GF-D8 (cell line): ENCODE results near the gene WDR72.
"Not testable (repeated sequence)": the region's sequence is repeated elsewhere in the genome, so short reads cannot be mapped to it uniquely, and the experiment has no call there.

Source experiments
- DNase-seq: peaks from one replicate; lab custom pipeline; 2025; lab: John Stamatoyannopoulos, UW

WDR72 gene

GRCh38 chr15:53709821-53710220 lies 49.6 kb downstream of the WDR72 start:
- no peak for DNase-seq

DNA sequence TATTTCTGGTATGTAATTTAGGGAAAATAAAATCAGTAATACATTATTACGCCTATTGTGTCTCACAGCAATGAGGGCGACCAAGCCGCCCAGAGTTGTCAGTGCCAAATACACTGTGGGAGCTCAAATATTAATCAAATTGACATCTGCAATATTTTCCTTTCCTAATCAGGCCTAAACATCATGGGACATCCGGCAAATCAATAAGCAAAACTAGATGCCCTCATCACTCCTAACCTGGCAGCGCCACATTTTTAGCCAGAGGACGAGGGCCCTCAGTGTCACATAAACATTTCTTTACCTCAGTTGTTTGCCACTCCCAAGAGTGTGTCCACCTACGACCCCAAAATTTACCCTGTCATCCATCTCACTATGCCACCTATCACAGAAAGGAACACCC lies 64.1 kb downstream of the WDR72 start:
- DNase-seq, result no peak

- no peak for DNase-seq
Measured at GRCh38 chr15:53694476-53694874, 65.0 kb downstream of the WDR72 start.

GRCh38 chr15:53693729-53694475 lies 65.6 kb downstream of the WDR72 start:
- DNase-seq, result no peak

DNA sequence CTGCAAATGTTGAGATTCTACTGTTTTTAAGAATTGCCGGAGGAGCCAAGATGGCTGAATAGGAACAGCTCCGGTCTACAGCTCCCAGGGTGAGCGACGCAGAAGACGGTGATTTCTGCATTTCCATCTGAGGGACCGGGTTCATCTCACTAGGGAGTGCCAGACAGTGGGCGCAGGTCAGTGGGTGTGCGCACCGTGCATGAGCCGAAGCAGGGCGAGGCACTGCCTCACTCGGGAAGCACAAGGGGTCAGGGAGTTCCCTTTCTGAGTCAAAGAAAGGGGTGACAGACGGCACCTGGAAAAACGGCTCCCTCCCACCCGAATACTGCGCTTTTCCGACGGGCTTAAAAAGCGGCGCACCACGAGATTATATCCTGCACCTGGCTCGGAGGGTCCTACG lies 75.3 kb downstream of the WDR72 start:
- not testable (repeated sequence) for DNase-seq

DNA sequence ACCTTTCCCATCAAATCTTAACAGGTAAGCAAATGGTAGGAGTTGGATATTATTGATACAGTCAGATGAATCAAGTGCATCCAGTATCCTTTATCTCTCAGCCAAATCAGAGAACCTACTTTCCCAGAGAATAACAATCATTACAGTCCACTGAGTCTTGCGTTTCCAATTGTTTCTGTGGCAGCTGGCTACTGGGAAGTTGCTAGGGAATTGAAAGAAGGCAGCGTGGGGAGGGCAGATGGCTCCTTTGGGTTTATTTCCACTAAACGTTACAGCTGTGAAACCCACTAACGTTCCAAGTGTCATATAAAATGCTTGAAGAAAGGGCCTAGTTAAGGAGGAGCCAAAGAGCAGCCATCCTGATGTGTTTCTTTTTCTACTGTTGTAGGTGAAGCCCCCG lies 78.4 kb downstream of the WDR72 start:
- DNase-seq, result no peak

DNA sequence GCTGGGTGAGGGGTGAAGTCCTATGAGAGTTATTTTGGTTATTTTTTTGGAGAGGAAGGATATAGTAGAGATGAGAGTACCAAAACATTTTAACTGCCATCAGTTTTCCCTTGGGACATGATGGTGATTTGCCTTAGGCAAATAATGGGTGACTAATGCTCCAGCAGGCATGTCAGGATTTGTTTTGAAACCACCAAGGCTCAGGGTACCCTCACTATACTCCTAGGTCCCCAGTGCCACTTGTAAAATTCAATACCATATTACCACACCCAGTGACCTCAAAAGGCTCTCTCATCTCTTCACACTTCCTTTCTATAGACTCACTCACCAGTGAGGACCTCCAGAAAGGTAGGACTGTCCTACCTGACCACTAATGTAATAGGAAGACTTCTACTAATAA lies 83.6 kb downstream of the WDR72 start:
- DNase-seq, result no peak

DNA sequence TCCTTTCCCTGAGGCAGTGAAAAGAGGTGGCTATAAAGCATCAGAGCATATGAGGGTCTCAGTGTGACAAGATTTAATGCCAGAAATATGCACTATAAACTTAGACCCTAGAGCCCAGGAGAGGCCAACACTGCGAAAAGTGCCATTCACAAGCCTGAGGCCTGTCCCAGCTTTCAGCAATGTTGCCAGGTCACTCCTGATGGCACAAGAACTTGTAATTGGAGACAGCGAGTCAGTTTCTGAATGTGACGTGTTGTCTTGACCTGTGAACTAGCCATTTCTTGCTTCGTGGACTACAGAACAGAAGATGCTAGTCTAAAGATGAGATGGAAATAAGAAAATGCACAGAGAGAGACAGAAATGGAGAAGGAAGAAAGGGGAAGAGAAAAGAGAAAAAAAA lies 87.9 kb downstream of the WDR72 start:
- no peak for DNase-seq

GRCh38 chr15:53670701-53671100 lies 88.8 kb downstream of the WDR72 start:
- DNase-seq, result no peak

DNA sequence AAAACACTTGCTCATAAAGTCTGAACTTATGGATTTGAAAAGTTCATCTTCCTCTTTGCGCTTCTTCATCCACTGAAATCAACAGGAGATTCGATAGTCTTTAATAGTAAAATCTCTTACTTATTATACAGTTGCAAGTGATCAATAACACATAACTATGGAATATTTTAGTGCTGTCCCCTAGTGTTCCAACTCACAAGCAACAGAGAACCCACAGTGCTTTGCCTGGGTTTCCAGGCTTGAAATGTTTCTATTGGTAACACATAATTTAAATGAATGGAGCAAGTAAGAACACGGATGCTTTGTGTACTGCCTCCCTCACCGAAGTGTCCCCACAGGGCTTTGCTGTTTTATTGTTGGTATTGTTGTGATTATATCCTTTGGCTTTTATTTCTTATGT lies 93.5 kb downstream of the WDR72 start:
- no peak for DNase-seq

GRCh38 chr15:53658827-53659555 lies 100.5 kb downstream of the WDR72 start:
- no peak for DNase-seq

GRCh38 chr15:53658255-53658654 lies 101.2 kb downstream of the WDR72 start:
- no peak for DNase-seq

- no peak for DNase-seq
Measured at GRCh38 chr15:53648934-53649333, 110.5 kb downstream of the WDR72 start.

GRCh38 chr15:53644660-53645059 lies 114.8 kb downstream of the WDR72 start:
- no peak for DNase-seq

GRCh38 chr15:53634517-53635106 lies 124.9 kb downstream of the WDR72 start:
- no peak for DNase-seq

GRCh38 chr15:53627279-53627678 lies 132.2 kb downstream of the WDR72 start:
- DNase-seq, result no peak

GRCh38 chr15:53625962-53626845 lies 133.3 kb downstream of the WDR72 start:
- no peak for DNase-seq

DNA sequence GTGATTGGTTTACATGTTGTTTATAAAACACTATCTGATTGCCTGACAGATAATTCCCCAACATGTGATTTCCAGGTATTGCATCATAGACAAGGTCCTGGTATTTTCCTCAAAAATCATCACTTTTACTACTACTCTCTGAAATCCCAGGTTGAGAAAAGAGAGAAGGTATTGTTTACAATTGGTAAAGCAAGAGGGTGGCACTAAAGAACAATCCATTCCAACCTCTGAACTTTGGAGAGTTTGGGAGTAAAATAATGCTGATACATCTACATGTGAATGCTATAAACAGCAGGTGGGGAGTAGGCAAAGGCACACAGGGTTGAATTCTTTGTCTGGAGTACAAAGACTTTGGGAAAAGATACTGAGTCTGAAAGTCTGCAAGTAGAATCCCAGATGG lies 134.2 kb downstream of the WDR72 start:
- DNase-seq, result no peak

- no peak for DNase-seq
Measured at GRCh38 chr15:53618461-53618860, 141.0 kb downstream of the WDR72 start.

DNA sequence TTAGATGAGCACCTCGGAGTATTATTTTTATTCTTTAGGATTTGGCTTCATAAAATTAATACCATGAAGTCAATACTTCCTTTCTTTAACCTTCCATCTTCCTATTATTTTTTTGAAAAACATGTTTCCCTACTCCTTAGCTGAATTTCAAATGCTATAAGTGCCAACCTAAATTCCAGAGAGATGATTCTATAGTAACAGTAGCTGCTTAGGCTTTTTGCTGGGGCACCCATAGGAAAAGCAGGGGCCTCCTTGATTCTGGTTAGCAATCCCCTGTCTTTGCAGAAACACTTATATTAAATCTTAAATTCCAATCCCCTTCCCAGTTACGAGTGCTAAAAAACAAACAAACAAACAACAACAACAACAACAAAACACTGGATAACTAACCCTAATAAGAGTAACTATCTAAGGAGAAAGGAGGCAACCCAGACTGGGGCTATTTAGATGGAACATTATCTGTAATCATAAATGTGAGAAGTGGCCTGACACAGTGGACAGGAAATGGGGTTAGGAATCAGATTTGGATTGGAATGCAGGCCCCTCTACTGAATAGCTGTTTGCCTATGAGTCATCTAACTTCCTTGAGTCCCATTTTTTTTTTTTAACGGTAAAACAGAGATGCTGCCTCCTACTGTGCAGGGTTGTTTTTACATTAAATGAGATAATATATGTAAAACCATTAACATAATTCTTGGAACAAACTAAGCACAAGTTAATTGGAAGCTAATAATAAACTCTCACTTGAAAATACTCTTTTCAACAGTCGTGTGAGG lies 148.1 kb downstream of the WDR72 start:
- no peak for DNase-seq

DNA sequence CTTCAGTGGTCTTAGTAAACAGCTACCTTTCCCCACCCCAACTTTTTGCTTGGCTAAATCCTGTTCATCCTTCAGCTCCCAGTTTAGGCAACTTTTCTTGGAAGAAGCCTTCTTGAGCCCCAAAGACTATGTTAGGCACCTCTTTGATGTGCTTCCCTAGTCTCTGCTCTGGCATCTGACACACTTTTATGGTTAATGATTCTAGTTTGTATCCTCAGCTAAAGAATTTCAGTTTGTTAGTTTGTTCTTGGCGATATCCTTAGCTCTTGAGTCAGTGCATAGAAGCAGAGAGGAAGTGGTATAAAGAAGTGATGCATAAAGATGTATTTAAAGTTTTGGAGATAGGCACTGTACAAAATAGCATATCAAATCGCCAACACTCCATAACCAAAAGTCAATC lies 168.4 kb downstream of the WDR72 start:
- DNase-seq, result no peak

GRCh38 chr15:53590380-53590779 lies 169.1 kb downstream of the WDR72 start:
- no peak for DNase-seq
